Thoracic aorta (tissue), 2 donors: ENCODE measurements around the gene GRIK4. TPM values are rescaled to one million over a fixed set of nuclear protein-coding genes. Genes with fewer than 3 reads are reported as not detected.

Experiments
- ATAC-seq: fragments of 150-250 bp; one replicate; pipeline ENCODE4 v1.8.0; 2017; ENCODE audit warnings: low read depth; ENCODE audit not compliant: insufficient number of reproducible peaks, low FRiP score
- DNase-seq: peaks from one replicate; pipeline ENCODE4 v3.0.0-alpha.2; 2020; ENCODE audit warnings: low spot score
- H3K27ac ChIP-seq, 2 donors: fragments of 200-600 bp; sonication (generic); 1 replicate in 1 of 2; 2 replicates in 1 of 2; pipeline ENCODE4 v1.5.1; 2016; ENCODE audit warnings: mild to moderate bottlenecking in 2 of 2, moderate library complexity in 2 of 2
- H3K27me3 ChIP-seq: fragments of 200-600 bp; sonication (generic); replicated peaks from 2 replicates; pipeline ENCODE4 v1.6.0; 2016; ENCODE audit warnings: mild to moderate bottlenecking; ENCODE audit not compliant: insufficient read depth
- H3K36me3 ChIP-seq: fragments of 200-600 bp; sonication (generic); one replicate; pipeline ENCODE4 v1.5.1; 2016
- H3K4me1 ChIP-seq, 2 donors: fragments of 200-600 bp; sonication (generic); 1 replicate in 1 of 2; 2 replicates in 1 of 2; pipeline versions ENCODE4 v1.5.1 to v1.6.0; 2016; ENCODE audit warnings: low read depth in 2 of 2, mild to moderate bottlenecking in 1 of 2; ENCODE audit not compliant: control insufficient read depth in 1 of 2
- H3K4me3 ChIP-seq: fragments of 200-600 bp; sonication (generic); 2 replicates; pipeline ENCODE4 v1.5.1; 2016; ENCODE audit warnings: mild to moderate bottlenecking
- H3K9me3 ChIP-seq: fragments of 200-600 bp; sonication (generic); 2 replicates; pipeline ENCODE4 v1.5.1; 2016
- total RNA-seq, 2 donors: library from RNA; depleted of rRNA; stranded (reverse); fragments of >200 nt; gene quantifications; one replicate each; pipeline versions ENCODE4 v1.1.0 to v1.2.3, GENCODE V29; 2016
- TF ChIP-seq, protein P1 (sequence below): fragments of 200-600 bp; sonication (generic); IDR thresholded peaks from one replicate; pipeline ENCODE4 v1.5.1; 2019; ENCODE audit warnings: antibody characterized with exemption

The GRIK4 gene
- total RNA-seq, 2 donors from 2014 or later = not detected

DNA sequence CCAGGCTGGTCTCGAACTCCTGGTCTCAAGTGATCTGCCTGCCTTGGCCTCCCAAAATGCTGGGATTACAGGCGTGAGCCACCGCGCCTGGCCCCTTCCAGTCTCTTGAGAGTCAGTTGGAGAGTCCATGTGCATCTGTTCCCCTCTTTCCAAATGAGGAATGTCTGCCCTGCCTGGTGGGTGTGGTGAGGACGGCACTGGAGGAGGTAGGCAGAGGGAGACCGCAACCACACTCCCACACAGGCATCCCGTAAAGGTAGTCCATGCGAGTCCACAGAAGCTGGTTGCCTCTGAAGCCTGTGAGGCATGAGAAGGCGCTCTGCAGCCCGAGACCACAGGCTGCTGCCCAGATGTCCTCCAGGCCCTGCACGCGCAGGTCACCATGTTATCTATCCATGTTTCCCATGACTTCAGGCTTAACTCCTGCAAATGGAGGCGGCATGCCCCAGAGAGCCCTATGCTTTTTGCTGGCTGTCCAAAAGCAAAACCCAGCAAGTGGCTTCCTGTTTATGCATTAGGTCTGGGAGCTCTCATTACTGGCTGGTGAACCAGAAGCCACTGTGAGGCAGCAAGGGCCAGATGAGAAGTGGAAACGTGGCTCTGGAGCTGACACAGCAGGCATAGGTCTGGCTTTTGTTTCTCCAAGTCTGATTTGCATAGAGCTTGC is 43.4 kb downstream of the GRIK4 start:
- TF ChIP-seq, protein P1, sequence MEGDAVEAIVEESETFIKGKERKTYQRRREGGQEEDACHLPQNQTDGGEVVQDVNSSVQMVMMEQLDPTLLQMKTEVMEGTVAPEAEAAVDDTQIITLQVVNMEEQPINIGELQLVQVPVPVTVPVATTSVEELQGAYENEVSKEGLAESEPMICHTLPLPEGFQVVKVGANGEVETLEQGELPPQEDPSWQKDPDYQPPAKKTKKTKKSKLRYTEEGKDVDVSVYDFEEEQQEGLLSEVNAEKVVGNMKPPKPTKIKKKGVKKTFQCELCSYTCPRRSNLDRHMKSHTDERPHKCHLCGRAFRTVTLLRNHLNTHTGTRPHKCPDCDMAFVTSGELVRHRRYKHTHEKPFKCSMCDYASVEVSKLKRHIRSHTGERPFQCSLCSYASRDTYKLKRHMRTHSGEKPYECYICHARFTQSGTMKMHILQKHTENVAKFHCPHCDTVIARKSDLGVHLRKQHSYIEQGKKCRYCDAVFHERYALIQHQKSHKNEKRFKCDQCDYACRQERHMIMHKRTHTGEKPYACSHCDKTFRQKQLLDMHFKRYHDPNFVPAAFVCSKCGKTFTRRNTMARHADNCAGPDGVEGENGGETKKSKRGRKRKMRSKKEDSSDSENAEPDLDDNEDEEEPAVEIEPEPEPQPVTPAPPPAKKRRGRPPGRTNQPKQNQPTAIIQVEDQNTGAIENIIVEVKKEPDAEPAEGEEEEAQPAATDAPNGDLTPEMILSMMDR = no peak
- no peaks in the 10 kb centered on the region for H3K4me1 ChIP-seq
- H3K36me3 ChIP-seq = no peaks in the 10 kb centered on the region
- no peaks in the 10 kb centered on the region for H3K27me3 ChIP-seq
- H3K27ac ChIP-seq = no peak overlapping the region
- DNase-seq (no peak), ATAC-seq (no peak)
- no peaks in the 10 kb centered on the region for H3K9me3 ChIP-seq
- H3K4me3 ChIP-seq = no peak overlapping the region

DNA sequence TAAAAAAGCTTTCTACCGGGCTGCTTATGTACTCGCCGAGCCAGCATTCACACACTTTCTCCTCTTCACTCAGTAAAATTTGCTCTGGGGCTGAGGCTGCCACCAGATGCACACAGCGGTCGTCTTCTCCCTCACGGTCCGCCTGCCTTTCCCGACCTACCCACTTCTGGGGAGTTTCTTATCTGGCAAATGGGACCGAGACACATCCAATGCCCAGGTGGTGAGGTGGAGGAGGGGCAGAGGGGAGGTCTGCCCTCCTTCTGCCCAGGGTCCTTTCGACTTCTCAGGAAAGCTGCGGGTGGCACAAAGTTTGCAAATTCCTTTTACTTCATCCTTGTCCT is 43.9 kb downstream of the GRIK4 start:
- no peak overlapping the region for H3K27ac ChIP-seq
- no peak overlapping the region for H3K4me3 ChIP-seq
- ATAC-seq (no peak), DNase-seq (no peak)
- no peaks in the 10 kb centered on the region for H3K9me3 ChIP-seq
- no peaks in the 10 kb centered on the region for H3K36me3 ChIP-seq
- TF ChIP-seq, protein P1 = no peak
- no peaks in the 10 kb centered on the region for H3K27me3 ChIP-seq
- H3K4me1 ChIP-seq = no peaks in the 10 kb centered on the region

DNA sequence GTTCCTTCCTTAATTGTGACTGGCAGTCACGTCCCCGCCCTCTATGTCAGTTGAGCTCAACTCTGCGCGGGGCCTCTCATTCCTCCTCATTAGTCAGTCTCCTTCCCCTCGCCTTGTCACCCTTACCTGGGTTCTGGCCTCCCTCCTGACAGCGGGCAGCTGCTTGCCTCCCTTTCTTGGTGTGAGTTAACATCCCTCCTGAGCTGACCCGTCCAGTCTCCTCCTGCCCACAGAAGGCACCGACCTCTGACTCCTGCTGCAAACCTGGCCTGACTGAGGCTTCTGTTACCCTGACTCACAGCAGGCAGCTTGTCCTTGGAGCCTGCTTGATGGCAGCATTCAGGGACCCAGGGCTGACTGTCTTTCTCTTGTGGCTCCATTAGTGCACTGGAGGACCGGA is 45.2 kb downstream of the GRIK4 start:
- no peak overlapping the region for H3K27ac ChIP-seq
- no peak overlapping the region for H3K4me3 ChIP-seq
- H3K36me3 ChIP-seq = no peaks in the 10 kb centered on the region
- DNase-seq (no peak), ATAC-seq (no peak)
- H3K9me3 ChIP-seq = no peaks in the 10 kb centered on the region
- TF ChIP-seq, protein P1 = no peak
- no peaks in the 10 kb centered on the region for H3K4me1 ChIP-seq
- H3K27me3 ChIP-seq = no peaks in the 10 kb centered on the region

DNA sequence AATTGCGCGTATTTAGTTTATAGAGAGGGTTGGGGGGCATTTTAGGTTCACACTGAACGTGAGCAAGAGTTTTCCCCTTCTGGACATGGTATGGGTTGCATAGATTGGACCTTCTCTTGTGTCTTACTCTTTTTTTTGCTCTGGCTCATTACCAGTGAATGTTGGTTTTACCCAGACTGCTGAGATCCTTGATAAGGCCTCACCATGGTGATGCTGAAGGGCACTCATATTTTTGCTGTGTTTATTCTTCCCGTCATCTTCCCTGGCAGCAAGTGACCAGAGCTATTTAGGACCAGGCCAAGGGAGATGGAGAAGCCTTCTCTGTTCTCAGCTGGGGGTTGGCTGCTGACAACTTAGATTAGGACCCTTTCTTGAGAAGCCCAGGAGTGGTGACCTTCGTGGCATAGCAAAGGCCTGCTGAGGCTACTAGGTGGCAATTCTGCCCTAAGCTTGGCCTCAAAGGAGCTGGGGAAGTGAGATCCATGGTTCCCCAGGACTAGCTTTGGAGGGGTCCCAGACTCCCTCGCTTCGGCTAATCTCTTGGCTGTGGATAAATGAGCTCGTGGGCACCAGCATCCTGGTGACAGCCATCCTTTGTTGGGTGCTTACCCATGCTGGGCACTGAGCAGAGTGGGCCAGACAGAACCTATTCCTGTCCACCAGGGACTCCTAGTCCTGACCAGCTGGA is 47.3 kb downstream of the GRIK4 start:
- Histone ChIP-seq H3K4me1 (no peaks in the 10 kb centered on the region), H3K9me3 (no peaks in the 10 kb centered on the region), H3K27ac (no peak overlapping the region), H3K4me3 (no peak overlapping the region), H3K36me3 (no peaks in the 10 kb centered on the region), H3K27me3 (no peaks in the 10 kb centered on the region)
- ATAC-seq = no peak
- no peak for DNase-seq
- TF ChIP-seq, protein P1 = no peak

DNA sequence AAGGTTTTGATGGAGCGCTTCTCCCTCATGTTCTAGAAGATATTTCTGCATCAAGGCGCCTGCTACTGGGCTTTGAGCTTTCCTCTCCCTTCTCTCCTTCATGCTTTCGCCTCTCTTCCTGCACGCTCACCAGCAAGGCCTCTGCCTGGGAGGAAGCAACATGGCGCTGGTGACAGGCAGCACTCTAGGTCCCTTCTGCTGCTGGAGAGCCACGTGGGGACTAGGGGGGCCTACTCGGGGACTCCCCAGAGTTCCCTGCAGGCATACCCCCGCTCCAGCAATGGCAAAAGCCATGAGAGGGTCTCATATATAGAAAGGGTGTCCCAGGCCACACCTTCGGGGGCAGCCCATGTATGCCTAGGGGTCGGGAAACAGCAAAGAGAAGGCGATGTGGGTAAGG is 49.7 kb downstream of the GRIK4 start:
- DNase-seq (no peak), ATAC-seq (no peak)
- TF ChIP-seq, protein P1 = no peak
- Histone ChIP-seq H3K27me3 (no peaks in the 10 kb centered on the region), H3K27ac (no peak overlapping the region), H3K4me1 (peaks cover 0 to 10% of the 10 kb centered on the region in 2 donors), H3K36me3 (no peaks in the 10 kb centered on the region), H3K4me3 (no peak overlapping the region), H3K9me3 (no peaks in the 10 kb centered on the region)
